ENCODE results near the gene KCNQ1. TPM values are rescaled to one million over a fixed set of nuclear protein-coding genes. Genes with fewer than 3 reads are reported as not detected.

The KCNQ1 gene
- total RNA-seq, 1 donor from 2014 or later = 2.7 TPM

DNA sequence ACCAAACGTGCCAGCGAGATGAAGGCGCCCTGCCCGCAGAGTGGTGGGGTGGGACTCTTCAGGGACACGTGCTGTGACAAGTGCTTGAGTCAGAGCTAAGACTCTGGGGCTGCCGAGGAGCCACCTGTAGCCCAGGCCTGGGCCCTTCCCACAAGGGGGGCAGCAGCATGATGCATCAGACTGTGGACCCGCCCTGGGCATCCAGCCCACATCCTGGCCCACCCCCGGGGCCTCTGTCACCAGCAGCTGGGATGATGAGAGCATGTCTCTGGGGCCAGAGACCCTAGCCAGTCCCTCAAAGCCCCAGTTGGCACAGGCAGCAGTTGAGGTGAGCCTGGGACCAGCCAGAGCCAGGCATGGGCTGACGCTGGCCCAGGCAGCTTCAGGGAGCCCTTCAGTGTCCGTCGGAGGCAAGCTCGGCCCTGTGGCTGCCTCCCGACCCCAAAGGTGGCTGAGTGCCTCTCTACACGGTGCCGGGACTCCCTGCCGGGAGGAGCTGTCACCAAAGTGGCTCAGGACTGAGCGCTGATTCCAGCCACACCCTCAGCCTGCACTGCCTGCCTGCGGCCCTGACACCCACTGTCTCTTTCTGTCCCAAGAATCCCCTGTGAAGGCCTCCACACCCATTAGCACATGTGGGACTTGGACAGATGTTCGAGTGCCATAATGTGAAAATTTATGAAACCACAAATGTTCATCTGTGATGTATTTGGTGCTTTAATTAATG is 399.5 kb downstream of the KCNQ1 start:
- Histone ChIP-seq H3K9me3 (no peaks in the 10 kb centered on the region), H3K36me3 (no peaks in the 10 kb centered on the region), H3K27me3 (no peaks in the 10 kb centered on the region), H3K27ac (no peak overlapping the region), H3K4me3 (no peak overlapping the region), H3K4me1 (no peaks in the 10 kb centered on the region)
- intact Hi-C loops (cut with DNase I) = no loop called here
- no peak for DNase-seq (ENCODE audit: extremely low spot score in 2 of 2)
- no peak for TF ChIP-seq POLR2A (IDR thresholded peaks at IDR 0.05)
- no peak for TF ChIP-seq POLR2AphosphoS5 (IDR thresholded peaks at IDR 0.05; ENCODE audit: insufficient read depth in 1 of 2, low read depth in 1 of 2)
- TF ChIP-seq, protein P1, sequence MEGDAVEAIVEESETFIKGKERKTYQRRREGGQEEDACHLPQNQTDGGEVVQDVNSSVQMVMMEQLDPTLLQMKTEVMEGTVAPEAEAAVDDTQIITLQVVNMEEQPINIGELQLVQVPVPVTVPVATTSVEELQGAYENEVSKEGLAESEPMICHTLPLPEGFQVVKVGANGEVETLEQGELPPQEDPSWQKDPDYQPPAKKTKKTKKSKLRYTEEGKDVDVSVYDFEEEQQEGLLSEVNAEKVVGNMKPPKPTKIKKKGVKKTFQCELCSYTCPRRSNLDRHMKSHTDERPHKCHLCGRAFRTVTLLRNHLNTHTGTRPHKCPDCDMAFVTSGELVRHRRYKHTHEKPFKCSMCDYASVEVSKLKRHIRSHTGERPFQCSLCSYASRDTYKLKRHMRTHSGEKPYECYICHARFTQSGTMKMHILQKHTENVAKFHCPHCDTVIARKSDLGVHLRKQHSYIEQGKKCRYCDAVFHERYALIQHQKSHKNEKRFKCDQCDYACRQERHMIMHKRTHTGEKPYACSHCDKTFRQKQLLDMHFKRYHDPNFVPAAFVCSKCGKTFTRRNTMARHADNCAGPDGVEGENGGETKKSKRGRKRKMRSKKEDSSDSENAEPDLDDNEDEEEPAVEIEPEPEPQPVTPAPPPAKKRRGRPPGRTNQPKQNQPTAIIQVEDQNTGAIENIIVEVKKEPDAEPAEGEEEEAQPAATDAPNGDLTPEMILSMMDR (IDR thresholded peaks at IDR 0.05) = no peak

DNA sequence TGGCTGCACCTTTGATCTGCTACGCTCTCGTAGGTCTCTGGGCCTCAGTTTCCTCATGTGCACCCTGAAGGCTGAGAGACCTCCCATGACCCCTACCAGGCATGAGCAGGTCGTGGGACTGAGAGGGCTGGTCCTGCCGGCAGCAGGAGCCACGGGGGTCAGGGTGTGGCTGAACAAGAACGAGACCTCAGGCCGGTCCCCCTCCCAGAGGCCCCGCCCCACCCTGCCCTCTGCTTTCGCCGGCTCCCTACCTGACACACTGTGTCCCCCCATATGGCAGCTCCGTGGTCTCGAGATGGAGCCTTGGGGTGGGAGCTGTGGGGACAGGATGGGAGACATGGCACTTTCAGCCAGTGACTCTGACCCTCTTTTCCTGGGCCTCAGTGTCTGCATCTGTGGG is 400.2 kb downstream of the KCNQ1 start:
- no peak for DNase-seq (ENCODE audit: extremely low spot score in 2 of 2)
- H3K27ac ChIP-seq = no peak overlapping the region
- TF ChIP-seq POLR2AphosphoS5 (IDR thresholded peaks at IDR 0.05; ENCODE audit: insufficient read depth in 1 of 2, low read depth in 1 of 2) (no peak), POLR2A (IDR thresholded peaks at IDR 0.05) (no peak)
- TF ChIP-seq, protein P1 (IDR thresholded peaks at IDR 0.05) = no peak
- no peak overlapping the region for H3K4me3 ChIP-seq
- no peaks in the 10 kb centered on the region for H3K9me3 ChIP-seq
- H3K4me1 ChIP-seq = no peaks in the 10 kb centered on the region
- H3K36me3 ChIP-seq = no peaks in the 10 kb centered on the region
- no peaks in the 10 kb centered on the region for H3K27me3 ChIP-seq
- intact Hi-C loops (cut with DNase I) = no loop called here

DNA sequence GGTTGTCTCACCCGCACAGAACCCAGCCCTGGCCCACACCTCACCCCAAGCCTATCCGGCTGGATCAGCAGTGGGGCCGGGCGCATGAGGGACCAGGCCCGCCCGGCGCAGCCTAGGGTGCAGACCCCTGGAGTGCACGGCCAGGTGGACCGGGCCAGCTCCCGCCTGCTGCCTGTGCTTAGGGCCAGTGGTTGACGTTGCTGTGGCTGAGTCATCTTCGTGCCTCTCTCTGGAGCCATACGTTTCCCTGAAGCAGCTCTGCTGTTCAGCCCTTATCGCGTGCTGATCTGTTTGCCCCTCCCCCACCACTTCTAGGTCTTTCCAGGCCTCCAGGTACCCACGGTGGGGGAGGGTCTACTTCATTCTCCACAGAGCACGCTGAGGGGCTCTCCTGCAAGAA is 401.2 kb downstream of the KCNQ1 start:
- H3K9me3 ChIP-seq = no peaks in the 10 kb centered on the region
- TF ChIP-seq, protein P1 (IDR thresholded peaks at IDR 0.05) = no peak
- TF ChIP-seq POLR2A (IDR thresholded peaks at IDR 0.05) = no peak
- no peak for TF ChIP-seq POLR2AphosphoS5 (IDR thresholded peaks at IDR 0.05; ENCODE audit: insufficient read depth in 1 of 2, low read depth in 1 of 2)
- intact Hi-C loops (cut with DNase I) = no loop called here
- no peaks in the 10 kb centered on the region for H3K36me3 ChIP-seq
- no peak overlapping the region for H3K27ac ChIP-seq
- no peaks in the 10 kb centered on the region for H3K27me3 ChIP-seq
- no peaks in the 10 kb centered on the region for H3K4me1 ChIP-seq
- DNase-seq (ENCODE audit: extremely low spot score in 2 of 2) = no peak
- H3K4me3 ChIP-seq = no peak overlapping the region

DNA sequence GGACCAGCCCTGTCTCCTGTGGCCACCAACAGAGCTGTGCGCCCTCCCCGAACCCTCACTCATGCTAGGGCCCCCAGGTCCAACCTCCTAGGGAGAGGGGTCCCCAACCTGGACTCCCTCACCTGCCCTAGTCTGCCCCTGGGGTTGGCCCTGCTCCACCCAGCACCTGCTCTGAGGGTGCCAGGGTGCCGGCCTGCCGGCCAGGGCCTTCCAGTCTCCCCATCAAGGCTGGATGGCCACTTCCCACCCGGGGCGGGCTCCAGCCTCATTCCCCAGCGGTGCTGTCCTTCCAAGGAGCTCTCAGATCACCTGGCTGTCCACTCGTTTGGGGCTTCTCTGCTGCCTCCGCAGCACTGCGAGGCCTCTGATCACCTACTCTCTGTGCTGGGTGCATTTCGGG is 401.7 kb downstream of the KCNQ1 start:
- no peaks in the 10 kb centered on the region for H3K27me3 ChIP-seq
- TF ChIP-seq POLR2AphosphoS5 (IDR thresholded peaks at IDR 0.05; ENCODE audit: insufficient read depth in 1 of 2, low read depth in 1 of 2) = no peak
- no peak for TF ChIP-seq POLR2A (IDR thresholded peaks at IDR 0.05)
- TF ChIP-seq, protein P1 (IDR thresholded peaks at IDR 0.05) = no peak
- no peaks in the 10 kb centered on the region for H3K4me1 ChIP-seq
- no peaks in the 10 kb centered on the region for H3K36me3 ChIP-seq
- H3K27ac ChIP-seq = no peak overlapping the region
- no peak overlapping the region for H3K4me3 ChIP-seq
- no peaks in the 10 kb centered on the region for H3K9me3 ChIP-seq
- no peak for DNase-seq (ENCODE audit: extremely low spot score in 2 of 2)
- intact Hi-C loops (cut with DNase I) = no loop called here

DNA sequence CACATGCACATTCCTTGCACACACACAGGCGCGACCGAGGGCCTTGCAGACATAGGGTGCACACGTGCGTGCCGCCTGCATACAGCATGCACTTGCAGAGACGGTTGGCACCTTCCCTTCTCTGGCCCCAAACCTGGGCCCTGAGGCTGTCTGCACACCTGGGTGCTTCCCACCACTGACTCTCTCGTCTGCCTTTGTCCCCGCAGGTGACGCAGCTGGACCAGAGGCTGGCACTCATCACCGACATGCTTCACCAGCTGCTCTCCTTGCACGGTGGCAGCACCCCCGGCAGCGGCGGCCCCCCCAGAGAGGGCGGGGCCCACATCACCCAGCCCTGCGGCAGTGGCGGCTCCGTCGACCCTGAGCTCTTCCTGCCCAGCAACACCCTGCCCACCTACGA is 402.8 kb downstream of the KCNQ1 start:
- no peak for DNase-seq (ENCODE audit: extremely low spot score in 2 of 2)
- Histone ChIP-seq H3K4me3 (no peak overlapping the region), H3K36me3 (no peaks in the 10 kb centered on the region), H3K9me3 (no peaks in the 10 kb centered on the region), H3K27ac (no peak overlapping the region), H3K27me3 (no peaks in the 10 kb centered on the region), H3K4me1 (no peaks in the 10 kb centered on the region)
- TF ChIP-seq POLR2AphosphoS5 (IDR thresholded peaks at IDR 0.05; ENCODE audit: insufficient read depth in 1 of 2, low read depth in 1 of 2) (no peak), POLR2A (IDR thresholded peaks at IDR 0.05) (no peak)
- TF ChIP-seq, protein P1 (IDR thresholded peaks at IDR 0.05) = no peak
- intact Hi-C loops (cut with DNase I) = no loop called here
